SK-N-MC (cell line): ENCODE measurements around the gene ENTPD6.
"Not testable (repeated sequence)": the region's sequence is repeated elsewhere in the genome, so short reads cannot be mapped to it uniquely, and the experiment has no call there.

Experiments used
- DNase-seq: peaks from one replicate; pipeline ENCODE4 v3.0.0-alpha.2; 2011; ENCODE audit warnings: low read depth, low spot score
- H3K27ac ChIP-seq: fragments of 200-600 bp; sonication (generic); 2 replicates; pipeline ENCODE4 v1.5.1; 2016; ENCODE audit warnings: mixed run types
- H3K36me3 ChIP-seq: fragments of 200-600 bp; sonication (generic); 2 replicates; pipeline ENCODE4 v1.6.1; 2017; ENCODE audit warnings: antibody characterized with exemption, low read length, mixed read lengths; ENCODE audit not compliant: insufficient read depth
- H3K4me3 ChIP-seq: fragments of 200-600 bp; sonication (generic); 2 replicates; pipeline ENCODE4 v1.5.1; 2016
- H3K9ac ChIP-seq: fragments of 200-600 bp; sonication (generic); 2 replicates; pipeline ENCODE4 v1.8.0; 2017; ENCODE audit warnings: mixed run types, mixed read lengths; ENCODE audit not compliant: insufficient read length
- H3K9me3 ChIP-seq: fragments of 200-600 bp; sonication (generic); 2 replicates; pipeline ENCODE4 v1.6.1; 2017; ENCODE audit warnings: low read depth, mild to moderate bottlenecking, antibody characterized with exemption, low read length, moderate library complexity, mixed read lengths
- EZH2 ChIP-seq: fragments of 200-600 bp; sonication (generic); IDR thresholded peaks from one replicate; pipeline ENCODE4 v1.6.1; 2017; ENCODE audit warnings: antibody characterized with exemption
- FOXP2 ChIP-seq: optimal IDR thresholded peaks from 2 replicates; pipeline ENCODE3; 2011; ENCODE audit warnings: mild to moderate bottlenecking, moderate library complexity; ENCODE audit not compliant: insufficient read depth; ENCODE audit errors: extremely low read length, control extremely low read depth
- POLR2AphosphoS5 ChIP-seq: IDR thresholded peaks from 2 replicates; pipeline ENCODE4 v1.6.1; 2012; ENCODE audit warnings: mild to moderate bottlenecking, low read depth, low read length, borderline replicate concordance

The ENTPD6 gene

GRCh38 chr20:25160467-25160866 lies 35.0 kb upstream of the ENTPD6 start:
- Histone ChIP-seq H3K9ac (no peak overlapping the region), H3K27ac (no peak overlapping the region), H3K36me3 (no peaks in the 10 kb centered on the region), H3K9me3 (no peaks in the 10 kb centered on the region), H3K4me3 (no peak overlapping the region)
- TF ChIP-seq FOXP2 (no peak), POLR2AphosphoS5 (no peak), EZH2 (no peak)
- no peak for DNase-seq

DNA sequence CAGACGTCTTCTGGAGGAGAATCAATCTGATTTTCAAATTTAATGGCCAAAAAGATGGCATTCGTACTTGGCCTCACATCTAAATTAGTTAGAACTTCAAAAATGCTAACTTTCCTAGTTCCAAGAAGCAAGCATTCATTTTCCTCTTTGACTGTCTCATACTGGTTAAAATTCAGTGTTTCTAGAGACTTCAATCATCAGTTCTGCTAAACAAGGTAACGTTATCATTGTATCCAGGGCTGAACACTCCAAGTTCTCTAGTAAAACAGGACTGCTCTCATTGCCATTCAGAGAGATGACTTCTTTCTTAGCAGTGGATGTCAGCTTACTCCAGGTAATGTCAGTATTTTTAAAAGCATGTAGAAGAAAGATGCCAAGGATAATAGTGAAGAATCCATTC lies 34.6 kb upstream of the ENTPD6 start:
- no peaks in the 10 kb centered on the region for H3K9me3 ChIP-seq
- H3K9ac ChIP-seq = no peak overlapping the region
- DNase-seq = no peak
- H3K27ac ChIP-seq = no peak overlapping the region
- H3K4me3 ChIP-seq = no peak overlapping the region
- H3K36me3 ChIP-seq = no peaks in the 10 kb centered on the region
- no peak for TF ChIP-seq POLR2AphosphoS5
- TF ChIP-seq EZH2 = no peak
- TF ChIP-seq FOXP2 = no peak

DNA sequence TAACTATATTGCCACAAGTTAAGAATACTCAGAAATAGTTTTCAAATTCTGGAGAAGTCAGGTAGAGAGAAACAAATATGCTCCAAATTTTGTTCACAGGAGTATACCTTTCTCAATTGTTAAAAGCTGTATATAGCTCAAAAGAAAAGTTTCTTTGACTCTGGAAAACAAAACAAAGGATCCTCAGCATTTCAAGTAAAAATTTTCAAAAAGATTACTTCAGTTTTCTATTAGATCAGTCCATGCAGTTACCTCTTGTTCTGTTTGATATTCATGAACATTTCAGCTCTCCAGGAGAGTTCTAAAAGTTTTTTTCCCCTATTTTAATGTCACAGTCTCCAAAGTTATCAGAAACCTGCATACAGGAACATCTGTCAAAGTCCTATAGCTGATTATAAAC lies 30.4 kb upstream of the ENTPD6 start:
- no peak for TF ChIP-seq POLR2AphosphoS5
- TF ChIP-seq FOXP2 = no peak
- no peak for TF ChIP-seq EZH2
- no peak for DNase-seq
- Histone ChIP-seq H3K4me3 (no peak overlapping the region), H3K27ac (no peak overlapping the region), H3K9me3 (no peaks in the 10 kb centered on the region), H3K9ac (no peak overlapping the region), H3K36me3 (no peaks in the 10 kb centered on the region)

- H3K36me3 ChIP-seq, H3K9ac ChIP-seq, DNase-seq, H3K4me3 ChIP-seq, H3K27ac ChIP-seq, H3K9me3 ChIP-seq: not testable (repeated sequence)
Measured at GRCh38 chr20:25166105-25166782, 29.3 kb upstream of the ENTPD6 start.

DNA sequence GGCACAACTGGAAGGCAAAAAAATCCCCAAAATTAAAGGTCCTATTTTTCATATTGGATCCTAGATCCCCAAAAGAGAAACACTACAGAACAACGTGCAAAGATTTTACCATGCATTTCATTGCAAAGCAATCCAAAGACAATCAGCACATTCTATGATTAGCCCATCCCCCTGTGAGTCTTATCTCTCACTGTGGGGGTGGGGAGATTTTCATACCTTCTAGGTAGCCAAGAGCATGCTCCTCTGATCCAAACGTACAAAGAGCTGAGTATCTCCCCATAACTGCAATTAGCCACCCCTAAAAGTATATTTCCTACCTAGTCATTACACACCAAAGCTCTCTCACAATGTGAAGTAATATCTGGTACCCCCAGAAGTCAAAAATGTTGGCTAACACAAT lies 22.2 kb upstream of the ENTPD6 start:
- TF ChIP-seq POLR2AphosphoS5 (no peak), EZH2 (no peak), FOXP2 (no peak)
- no peaks in the 10 kb centered on the region for H3K9me3 ChIP-seq
- no peak overlapping the region for H3K4me3 ChIP-seq
- DNase-seq = no peak
- no peaks in the 10 kb centered on the region for H3K36me3 ChIP-seq
- no peak overlapping the region for H3K27ac ChIP-seq
- no peak overlapping the region for H3K9ac ChIP-seq

GRCh38 chr20:25173886-25174308 lies 21.6 kb upstream of the ENTPD6 start:
- DNase-seq = no peak
- H3K36me3 ChIP-seq = no peaks in the 10 kb centered on the region
- no peak for TF ChIP-seq EZH2
- TF ChIP-seq FOXP2 = no peak
- TF ChIP-seq POLR2AphosphoS5 = no peak
- H3K4me3 ChIP-seq = no peak overlapping the region
- H3K9me3 ChIP-seq = no peaks in the 10 kb centered on the region
- no peak overlapping the region for H3K27ac ChIP-seq
- no peak overlapping the region for H3K9ac ChIP-seq

GRCh38 chr20:25176184-25176583 lies 19.3 kb upstream of the ENTPD6 start:
- Histone ChIP-seq H3K27ac (no peak overlapping the region), H3K9ac (no peak overlapping the region), H3K9me3 (no peaks in the 10 kb centered on the region), H3K36me3 (no peaks in the 10 kb centered on the region), H3K4me3 (no peak overlapping the region)
- TF ChIP-seq FOXP2 (no peak), EZH2 (no peak), POLR2AphosphoS5 (no peak)
- no peak for DNase-seq

DNA sequence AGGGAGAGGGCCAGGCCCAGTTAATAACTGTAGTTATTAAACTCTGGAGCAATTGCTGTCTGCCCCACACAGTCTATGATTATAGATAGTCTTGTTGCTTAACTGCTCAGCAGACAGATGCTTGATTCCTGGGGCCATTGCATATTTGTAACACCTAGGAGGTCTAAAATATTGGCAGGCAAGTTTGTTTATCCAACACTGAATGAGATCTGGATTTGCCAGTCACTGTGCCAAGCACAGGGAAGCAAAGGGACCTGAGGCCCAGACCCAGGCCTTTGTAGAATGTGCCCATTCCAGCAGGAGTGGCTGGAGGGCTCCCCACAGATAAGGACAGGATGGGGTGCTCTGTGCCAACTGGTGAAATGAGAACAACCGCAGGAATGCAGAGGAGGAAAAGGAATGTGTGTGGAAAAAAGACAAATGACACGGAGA lies 17.6 kb upstream of the ENTPD6 start:
- no peak overlapping the region for H3K27ac ChIP-seq
- no peak overlapping the region for H3K4me3 ChIP-seq
- no peak overlapping the region for H3K9ac ChIP-seq
- no peak for TF ChIP-seq EZH2
- no peak for TF ChIP-seq FOXP2
- TF ChIP-seq POLR2AphosphoS5 = no peak
- H3K9me3 ChIP-seq = no peaks in the 10 kb centered on the region
- no peaks in the 10 kb centered on the region for H3K36me3 ChIP-seq
- DNase-seq = no peak

GRCh38 chr20:25178563-25179438 lies 16.7 kb upstream of the ENTPD6 start:
- Histone ChIP-seq H3K36me3 (no peaks in the 10 kb centered on the region), H3K4me3 (no peak overlapping the region), H3K9me3 (no peaks in the 10 kb centered on the region), H3K27ac (no peak overlapping the region), H3K9ac (no peak overlapping the region)
- DNase-seq = no peak
- TF ChIP-seq EZH2 = no peak
- TF ChIP-seq FOXP2 = no peak
- TF ChIP-seq POLR2AphosphoS5 = no peak
